ENCODE data around the gene PLSCR3.
A peak's percentile ranks its signal among the peaks of the same experiment; 100 is the strongest.

The PLSCR3 gene

GRCh38 chr17:7416323-7416722, 22.0 kb upstream of the PLSCR3 start:
- Mint-ChIP-seq H3K27ac (no peak overlapping the region), H3K4me1 (ENCODE audit: low read depth) (peaks cover 2% of the 10 kb centered on the region), H3K36me3 (peaks cover 2% of the 10 kb centered on the region)

GRCh38 chr17:7415784-7416183, 21.5 kb upstream of the PLSCR3 start:
- Mint-ChIP-seq H3K4me1 (ENCODE audit: low read depth) (peaks cover 2% of the 10 kb centered on the region), H3K9me3 (ENCODE audit: low read depth) (no peaks in the 10 kb centered on the region), H3K4me3 (no peak overlapping the region), H3K27me3 (no peaks in the 10 kb centered on the region), H3K36me3 (peaks cover 2% of the 10 kb centered on the region), H3K27ac (no peak overlapping the region)

More at GRCh38 chr17:7416323-7416722, 22.0 kb upstream of the PLSCR3 start:
- no peak overlapping the region for H3K4me3 Mint-ChIP-seq
- H3K27me3 Mint-ChIP-seq = no peaks in the 10 kb centered on the region
- H3K9me3 Mint-ChIP-seq (ENCODE audit: low read depth) = no peaks in the 10 kb centered on the region

- Mint-ChIP-seq H3K36me3 (peaks cover 2% of the 10 kb centered on the region), H3K4me1 (ENCODE audit: low read depth) (peaks cover 2% of the 10 kb centered on the region), H3K27me3 (no peaks in the 10 kb centered on the region), H3K27ac (no peak overlapping the region), H3K9me3 (ENCODE audit: low read depth) (no peaks in the 10 kb centered on the region), H3K4me3 (no peak overlapping the region)
Measured at GRCh38 chr17:7414837-7415236, 20.5 kb upstream of the PLSCR3 start.

- H3K4me3 Mint-ChIP-seq = no peak overlapping the region
- no peak overlapping the region for H3K27ac Mint-ChIP-seq
- no peaks in the 10 kb centered on the region for H3K9me3 Mint-ChIP-seq (ENCODE audit: low read depth)
- peaks cover 4% of the 10 kb centered on the region for H3K4me1 Mint-ChIP-seq (ENCODE audit: low read depth)
- peaks cover 2% of the 10 kb centered on the region for H3K36me3 Mint-ChIP-seq
- no peaks in the 10 kb centered on the region for H3K27me3 Mint-ChIP-seq
Measured at GRCh38 chr17:7413346-7413985, 19.1 kb upstream of the PLSCR3 start.

- H3K4me1 Mint-ChIP-seq (ENCODE audit: low read depth) = peaks cover 4% of the 10 kb centered on the region
- no peak overlapping the region for H3K4me3 Mint-ChIP-seq
- H3K36me3 Mint-ChIP-seq = no peaks in the 10 kb centered on the region
- H3K27ac Mint-ChIP-seq = no peak overlapping the region
- no peaks in the 10 kb centered on the region for H3K9me3 Mint-ChIP-seq (ENCODE audit: low read depth)
- no peaks in the 10 kb centered on the region for H3K27me3 Mint-ChIP-seq
Measured at GRCh38 chr17:7411427-7411750, 17.1 kb upstream of the PLSCR3 start.

GRCh38 chr17:7410634-7411426, 16.5 kb upstream of the PLSCR3 start:
- H3K4me3 Mint-ChIP-seq = no peak overlapping the region
- H3K27me3 Mint-ChIP-seq = no peaks in the 10 kb centered on the region
- H3K9me3 Mint-ChIP-seq (ENCODE audit: low read depth) = no peaks in the 10 kb centered on the region
- H3K4me1 Mint-ChIP-seq (ENCODE audit: low read depth) = peaks cover 6% of the 10 kb centered on the region
- H3K36me3 Mint-ChIP-seq = no peaks in the 10 kb centered on the region
- H3K27ac Mint-ChIP-seq = no peak overlapping the region

GRCh38 chr17:7409716-7410115, 15.4 kb upstream of the PLSCR3 start:
- H3K36me3 Mint-ChIP-seq = no peaks in the 10 kb centered on the region
- no peak overlapping the region for H3K4me3 Mint-ChIP-seq
- no peak overlapping the region for H3K27ac Mint-ChIP-seq
- no peaks in the 10 kb centered on the region for H3K27me3 Mint-ChIP-seq
- no peaks in the 10 kb centered on the region for H3K9me3 Mint-ChIP-seq (ENCODE audit: low read depth)
- H3K4me1 Mint-ChIP-seq (ENCODE audit: low read depth) = peaks cover 8% of the 10 kb centered on the region

GRCh38 chr17:7408863-7409262, 14.5 kb upstream of the PLSCR3 start:
- H3K4me1 Mint-ChIP-seq (ENCODE audit: low read depth) = peaks cover 10% of the 10 kb centered on the region
- H3K4me3 Mint-ChIP-seq = peak overlapping the region; percentile 44
- H3K9me3 Mint-ChIP-seq (ENCODE audit: low read depth) = no peaks in the 10 kb centered on the region
- H3K36me3 Mint-ChIP-seq = no peaks in the 10 kb centered on the region
- H3K27ac Mint-ChIP-seq = no peak overlapping the region
- H3K27me3 Mint-ChIP-seq = no peaks in the 10 kb centered on the region

- H3K9me3 Mint-ChIP-seq (ENCODE audit: low read depth) = no peaks in the 10 kb centered on the region
- H3K36me3 Mint-ChIP-seq = no peaks in the 10 kb centered on the region
- no peak overlapping the region for H3K27ac Mint-ChIP-seq
- H3K27me3 Mint-ChIP-seq = no peaks in the 10 kb centered on the region
- peaks cover 11% of the 10 kb centered on the region for H3K4me1 Mint-ChIP-seq (ENCODE audit: low read depth)
- no peak overlapping the region for H3K4me3 Mint-ChIP-seq
Measured at GRCh38 chr17:7408252-7408727, 14.0 kb upstream of the PLSCR3 start.

GRCh38 chr17:7407485-7408251, 13.3 kb upstream of the PLSCR3 start, which contains the start of gene NLGN2:
Gene NLGN2, plus strand, starts transcription at chr17:7407845. Its CDS starts 411 bp downstream, at chr17:7408256.
- H3K4me1 Mint-ChIP-seq (ENCODE audit: low read depth) = peaks cover 18% of the 10 kb centered on the region
- no peaks in the 10 kb centered on the region for H3K27me3 Mint-ChIP-seq
- no peak within 1 kb of the TSS for H3K4me3 Mint-ChIP-seq
- H3K27ac Mint-ChIP-seq = peak within 1 kb of the TSS; percentile 61
- H3K36me3 Mint-ChIP-seq = no peaks in the 10 kb centered on the region
- no peaks in the 10 kb centered on the region for H3K9me3 Mint-ChIP-seq (ENCODE audit: low read depth)

- Mint-ChIP-seq H3K9me3 (ENCODE audit: low read depth) (no peaks in the 10 kb centered on the region), H3K4me3 (no peak overlapping the region), H3K27me3 (no peaks in the 10 kb centered on the region), H3K27ac (no peak overlapping the region), H3K4me1 (ENCODE audit: low read depth) (peaks cover 18% of the 10 kb centered on the region), H3K36me3 (no peaks in the 10 kb centered on the region)
Measured at GRCh38 chr17:7407082-7407481, 12.8 kb upstream of the PLSCR3 start.

- H3K9me3 Mint-ChIP-seq (ENCODE audit: low read depth) = no peaks in the 10 kb centered on the region
- H3K4me3 Mint-ChIP-seq = peak overlapping the region; percentile 84
- peaks cover 2% of the 10 kb centered on the region for H3K36me3 Mint-ChIP-seq
- no peak overlapping the region for H3K27ac Mint-ChIP-seq
- no peaks in the 10 kb centered on the region for H3K27me3 Mint-ChIP-seq
- peaks cover 20% of the 10 kb centered on the region for H3K4me1 Mint-ChIP-seq (ENCODE audit: low read depth)
Measured at GRCh38 chr17:7406235-7406825, 12.0 kb upstream of the PLSCR3 start.

- H3K27me3 Mint-ChIP-seq = no peaks in the 10 kb centered on the region
- peaks cover 20% of the 10 kb centered on the region for H3K4me1 Mint-ChIP-seq (ENCODE audit: low read depth)
- peak overlapping the region; percentile 47 for H3K27ac Mint-ChIP-seq
- H3K4me3 Mint-ChIP-seq = peak overlapping the region; percentile 84
- no peaks in the 10 kb centered on the region for H3K9me3 Mint-ChIP-seq (ENCODE audit: low read depth)
- peaks cover 2% of the 10 kb centered on the region for H3K36me3 Mint-ChIP-seq
Measured at GRCh38 chr17:7405350-7406234, 11.3 kb upstream of the PLSCR3 start.

- H3K36me3 Mint-ChIP-seq = peaks cover 2% of the 10 kb centered on the region
Measured at GRCh38 chr17:7404737-7405349, 10.5 kb upstream of the PLSCR3 start.

More at GRCh38 chr17:7404737-7405349, 10.5 kb upstream of the PLSCR3 start:
- H3K9me3 Mint-ChIP-seq (ENCODE audit: low read depth) = no peaks in the 10 kb centered on the region
- H3K27me3 Mint-ChIP-seq = no peaks in the 10 kb centered on the region
- H3K4me3 Mint-ChIP-seq = peak overlapping the region; percentile 95
- no peak overlapping the region for H3K27ac Mint-ChIP-seq
- H3K4me1 Mint-ChIP-seq (ENCODE audit: low read depth) = peaks cover 20% of the 10 kb centered on the region
